Measurements from ENCODE around the gene ATP13A3. TPM values are rescaled to one million over a fixed set of nuclear protein-coding genes. Genes with fewer than 3 reads are reported as not detected.
A peak's percentile ranks its signal among the peaks of the same experiment; 100 is the strongest.

The ATP13A3 gene
- total RNA-seq, 1 experiment from 2014 or later = 264 TPM

DNA sequence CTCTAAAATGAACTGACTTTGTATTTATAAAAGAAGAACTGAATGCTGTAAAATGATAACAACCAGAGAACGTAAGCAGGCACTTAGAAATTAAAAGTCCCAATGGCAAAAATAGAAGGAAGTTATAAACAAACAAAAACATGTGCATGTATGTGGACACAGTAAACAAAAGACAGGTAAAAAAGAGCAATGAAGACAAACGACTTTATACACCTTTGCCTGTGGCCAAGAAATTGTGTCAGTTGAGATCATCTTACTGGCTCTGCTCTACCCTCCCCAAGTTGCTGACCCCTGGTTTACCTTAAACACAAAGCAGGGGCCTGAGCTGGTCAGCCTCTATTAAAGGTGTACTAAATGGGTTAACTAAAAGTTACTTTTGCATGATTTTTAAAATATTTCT is 46.0 kb downstream of the ATP13A3 start:
- no peak for DNase-seq (ENCODE audit: low spot score)

DNA sequence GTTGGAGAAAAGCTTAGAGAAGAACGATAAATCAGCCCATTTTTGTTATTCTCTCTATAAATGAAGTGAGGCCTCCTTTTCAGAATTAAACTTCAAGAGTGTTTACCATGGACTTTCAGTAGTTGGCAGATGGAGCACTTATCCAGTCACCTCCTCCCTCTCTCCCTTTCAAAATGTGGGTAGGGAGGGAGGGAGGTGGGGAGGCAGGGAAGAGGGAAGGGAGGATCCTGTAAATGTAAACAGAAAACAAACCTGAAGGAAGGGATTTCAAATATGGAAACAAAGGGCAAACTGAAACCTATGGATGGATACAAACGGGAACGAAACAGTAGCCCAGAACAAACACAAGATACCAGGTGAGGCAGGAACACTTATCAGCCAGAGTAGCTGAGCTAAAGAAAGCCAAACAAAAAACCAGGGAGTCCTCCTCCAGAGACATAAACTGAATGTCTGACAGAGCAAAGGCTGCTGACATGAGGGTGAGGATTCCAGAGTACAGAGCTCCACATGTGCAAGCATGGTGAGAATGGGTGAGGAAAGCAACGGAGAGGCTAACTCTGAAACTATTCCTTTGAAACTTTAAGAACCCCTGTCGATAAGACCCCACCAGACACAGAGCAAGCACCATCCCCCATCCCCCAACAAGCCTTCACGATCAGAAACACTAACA is 46.8 kb downstream of the ATP13A3 start:
- DNase-seq (ENCODE audit: low spot score) = no peak

DNA sequence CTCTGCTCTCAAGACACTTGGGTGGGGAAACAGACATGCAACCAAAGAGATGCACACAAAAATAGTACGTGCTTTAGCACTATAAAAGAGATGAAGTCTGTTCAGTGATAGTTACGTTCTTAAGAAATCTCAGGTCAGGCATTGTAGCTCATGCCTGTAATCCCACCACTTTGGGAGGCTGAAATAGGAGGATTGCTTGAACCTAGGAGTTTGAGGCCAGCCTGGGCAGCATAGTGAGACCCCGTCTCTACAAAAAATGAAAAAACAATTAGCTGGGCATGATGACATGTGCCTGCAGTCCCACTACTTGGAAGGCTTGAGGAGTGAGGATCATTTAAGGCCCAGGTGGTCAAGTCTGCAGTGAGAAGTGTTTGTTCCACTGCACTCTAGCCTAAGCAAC is 52.3 kb downstream of the ATP13A3 start:
- no peak for DNase-seq (ENCODE audit: low spot score)

DNA sequence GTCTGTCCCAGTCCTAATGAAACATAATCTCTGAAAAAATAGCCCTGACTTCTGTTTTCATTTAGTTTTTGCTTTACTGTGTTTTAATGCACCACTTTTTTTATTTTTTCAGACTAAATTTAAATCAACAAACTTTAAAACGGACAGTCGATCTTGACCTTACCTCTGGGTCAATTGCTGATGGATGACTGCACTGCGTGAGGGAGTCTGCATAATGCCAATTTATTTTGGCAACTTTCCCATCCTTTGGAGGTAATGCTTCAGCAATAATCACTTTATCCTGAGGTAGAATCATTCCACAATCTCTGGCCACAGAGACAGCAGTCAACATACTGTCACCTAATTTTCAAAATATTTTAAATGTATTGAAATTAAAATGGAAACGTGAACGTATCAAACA is 55.2 kb downstream of the ATP13A3 start:
- no peak for DNase-seq (ENCODE audit: low spot score)

DNA sequence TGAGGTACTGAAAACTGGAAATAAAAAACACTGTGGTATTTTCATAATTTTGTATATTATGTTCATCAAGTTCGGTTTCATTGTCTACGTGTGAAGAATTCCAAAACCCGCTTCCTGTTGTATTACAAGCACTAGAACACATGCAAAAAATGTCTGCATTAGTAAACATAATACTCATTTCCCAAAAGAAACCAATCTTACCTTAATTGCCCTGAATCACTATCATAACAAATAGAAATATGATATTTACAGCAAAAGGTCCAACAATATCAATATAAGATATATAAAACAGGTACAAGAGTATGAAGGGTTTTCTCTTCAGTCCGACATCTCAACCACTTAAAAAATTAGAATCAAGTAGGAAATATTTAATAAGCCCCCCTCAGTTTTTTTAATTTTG is 61.4 kb downstream of the ATP13A3 start:
- DNase-seq (ENCODE audit: low spot score) = no peak

DNA sequence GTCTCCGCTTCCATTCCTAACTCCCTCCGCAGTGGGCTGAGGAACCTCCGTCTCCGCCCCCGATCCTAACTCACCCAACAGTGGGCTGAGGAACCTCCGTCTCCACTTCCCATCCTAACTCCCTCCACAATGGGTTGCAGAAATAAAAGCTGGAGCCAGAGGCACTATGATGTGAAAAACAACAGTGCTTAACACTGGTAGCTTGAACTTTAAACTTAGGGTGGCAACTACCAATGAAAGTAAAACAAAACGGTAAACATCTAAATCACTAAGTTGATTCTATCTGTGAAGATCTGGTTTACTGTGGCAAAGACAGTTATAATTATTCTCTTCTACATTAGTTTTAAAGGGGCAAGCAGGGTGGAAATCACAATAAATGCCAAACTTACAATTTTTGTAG is 61.8 kb downstream of the ATP13A3 start:
- no peak for DNase-seq (ENCODE audit: low spot score)

DNA sequence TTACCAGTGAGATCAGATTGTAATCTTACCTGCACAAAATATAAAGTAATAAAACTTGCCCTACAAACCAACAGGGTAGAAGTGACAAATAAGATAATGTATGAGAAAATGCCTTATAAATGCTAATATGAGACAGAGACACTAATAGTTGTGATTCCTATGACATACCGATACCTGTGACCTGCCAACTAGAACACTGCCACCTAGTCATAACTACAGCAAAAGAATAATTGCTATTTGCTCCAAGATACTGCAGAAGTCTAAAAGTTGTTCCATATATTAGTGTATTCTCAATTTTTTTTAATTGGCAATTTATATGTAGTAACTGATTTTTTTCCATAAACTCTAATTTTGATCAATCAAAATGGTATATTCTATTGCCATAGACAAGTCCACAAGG is 62.4 kb downstream of the ATP13A3 start:
- no peak for DNase-seq (ENCODE audit: low spot score)

DNA sequence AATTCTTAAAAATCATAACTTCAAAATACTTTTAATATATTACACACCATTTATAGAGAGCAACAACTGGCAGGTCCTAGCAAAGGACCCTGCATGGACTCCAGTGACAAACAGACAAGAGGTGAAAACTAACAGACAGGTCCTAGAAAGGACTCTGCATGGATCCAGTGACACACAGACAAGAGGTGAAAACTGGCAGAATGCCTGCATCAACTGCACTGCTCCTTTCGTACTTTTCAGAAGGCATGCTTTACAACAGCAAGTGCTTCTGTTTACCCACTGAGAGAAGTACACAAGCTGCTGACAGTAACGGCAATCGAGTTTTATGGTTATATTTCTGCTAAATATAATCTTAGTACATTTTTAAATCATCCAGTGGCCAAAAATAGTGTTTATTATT is 63.5 kb downstream of the ATP13A3 start:
- DNase-seq (ENCODE audit: low spot score) = no peak

DNA sequence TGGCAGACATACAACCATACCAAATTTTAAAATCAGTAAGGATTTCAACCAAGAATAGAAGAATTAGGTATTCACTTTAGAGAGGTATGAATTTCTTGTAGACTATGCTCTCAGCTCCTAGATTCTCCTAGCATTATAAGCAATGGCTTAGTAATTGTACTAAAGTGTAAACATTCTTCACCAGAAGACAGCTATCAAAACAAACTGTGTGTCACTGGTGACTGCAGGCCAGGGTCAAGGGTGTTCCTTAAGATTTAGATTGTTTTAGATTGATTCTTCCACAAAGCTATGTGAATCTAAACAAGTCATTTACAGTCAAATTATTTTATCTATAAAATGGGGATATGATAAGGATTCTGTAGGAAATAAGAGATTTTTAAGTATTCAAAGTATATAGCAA is 64.6 kb downstream of the ATP13A3 start:
- DNase-seq (ENCODE audit: low spot score) = peak; percentile 21

DNA sequence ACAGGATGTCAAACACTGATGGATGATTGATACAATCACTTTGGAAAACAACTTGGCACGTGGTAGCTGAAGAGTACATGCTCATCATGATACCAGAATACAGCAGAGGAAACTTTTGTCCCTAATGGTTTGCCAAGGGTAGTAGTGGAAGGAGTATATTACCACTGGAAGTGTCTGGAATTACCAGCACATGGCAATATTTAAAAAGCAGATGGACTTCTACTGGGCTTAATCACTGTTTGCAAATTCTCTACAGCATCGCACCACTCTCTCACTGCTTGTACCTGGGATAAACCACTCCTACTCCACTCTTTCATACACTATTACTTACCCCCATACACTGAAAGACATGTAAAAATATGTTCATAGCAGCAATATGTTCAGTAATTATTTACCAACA is 68.1 kb downstream of the ATP13A3 start:
- DNase-seq (ENCODE audit: low spot score) = no peak

DNA sequence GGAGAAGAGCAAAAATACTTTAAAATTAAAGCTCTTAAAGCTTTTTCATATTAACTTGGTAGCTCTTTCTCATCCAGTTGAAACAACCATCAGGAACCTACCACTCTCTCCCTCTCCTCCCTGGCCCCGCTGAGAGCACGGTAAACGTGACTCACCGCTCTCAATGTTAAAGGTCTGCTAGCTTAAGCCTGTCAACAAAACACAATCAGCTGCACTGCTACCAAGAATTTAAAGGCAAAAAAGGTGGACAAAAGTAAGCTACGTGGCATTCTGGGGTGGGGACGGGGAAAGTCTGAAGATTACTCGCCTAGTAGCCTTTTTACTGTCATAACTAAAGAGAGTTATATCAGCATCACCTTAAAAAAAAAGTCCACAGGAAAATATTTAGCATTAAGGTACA is 79.4 kb downstream of the ATP13A3 start:
- DNase-seq (ENCODE audit: low spot score) = peak; percentile 56

DNA sequence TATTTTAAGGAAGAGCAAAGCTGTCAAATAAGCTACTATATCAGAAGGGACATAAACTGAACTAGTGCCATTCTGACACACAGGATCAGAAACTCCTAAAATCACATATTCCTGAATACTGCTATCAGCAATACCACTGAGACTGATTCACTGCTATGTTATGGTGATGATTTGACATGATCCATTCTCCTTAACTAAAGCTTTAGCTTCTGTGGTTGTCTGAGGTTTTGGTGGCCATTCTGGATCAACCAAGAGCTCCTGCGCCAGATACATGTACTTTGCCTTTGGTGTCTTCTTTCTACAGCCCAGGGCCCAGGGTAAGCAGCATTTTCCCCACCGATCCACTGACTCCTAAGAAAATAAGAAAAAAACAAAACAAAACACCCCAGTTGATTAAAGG is 81.0 kb downstream of the ATP13A3 start:
- no peak for DNase-seq (ENCODE audit: low spot score)

DNA sequence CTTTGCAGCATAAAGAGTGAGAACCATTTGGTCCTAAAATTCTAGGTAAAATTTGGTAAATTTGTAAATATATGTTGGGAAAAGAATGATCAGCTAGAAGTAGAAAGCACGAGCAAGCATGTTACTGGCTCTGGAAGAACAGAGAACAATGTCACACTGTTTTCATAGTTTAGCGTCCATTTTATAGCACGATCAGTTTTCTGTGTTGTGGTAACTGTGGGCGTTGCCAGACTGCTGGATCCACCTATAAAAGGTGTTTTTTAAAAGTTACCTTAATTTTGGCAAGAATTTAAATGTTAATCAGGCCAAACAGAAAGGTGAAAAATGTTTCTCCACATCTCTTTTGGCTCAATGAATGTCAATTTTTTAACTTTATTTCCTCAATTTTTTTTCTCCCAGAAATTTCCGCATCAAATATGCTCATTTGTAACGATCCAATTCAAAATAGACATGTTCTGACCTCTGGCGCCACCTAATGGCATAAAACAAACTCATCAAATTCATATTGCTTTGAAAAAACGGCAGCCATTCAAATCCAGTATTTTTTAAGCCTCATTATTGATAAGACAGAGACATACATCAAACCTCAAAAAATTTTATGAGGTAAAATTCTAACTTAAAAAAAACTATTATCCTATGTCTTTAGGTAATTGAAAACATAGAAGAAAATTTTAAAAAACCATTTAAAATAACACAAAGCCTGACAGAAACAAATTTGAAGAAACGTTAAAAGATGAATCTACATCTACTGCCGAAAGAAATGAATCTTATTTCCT is 82.2 kb downstream of the ATP13A3 start:
- DNase-seq (ENCODE audit: low spot score) = peak; percentile 49

DNA sequence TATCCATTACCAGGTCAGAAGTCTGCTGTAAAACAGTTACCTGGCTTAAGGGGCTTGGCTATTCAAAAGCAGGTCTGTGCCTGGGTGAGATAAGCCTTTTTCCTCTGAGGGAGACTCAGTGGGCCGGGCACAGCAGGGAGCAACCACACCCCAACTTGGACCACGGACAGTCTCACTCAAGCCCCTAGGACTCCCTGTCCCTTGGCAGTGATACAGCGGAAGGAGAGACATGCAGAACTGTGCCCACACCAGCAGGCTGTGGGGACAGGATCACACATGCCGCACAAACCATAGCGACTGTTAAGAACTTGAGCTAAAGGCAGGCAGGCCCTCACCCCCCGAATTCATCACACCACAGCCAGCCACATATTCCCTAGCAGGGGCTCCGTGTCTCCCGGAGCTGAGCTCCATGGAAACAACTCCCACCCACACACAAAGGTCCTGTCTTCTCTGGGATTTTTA is 84.9 kb downstream of the ATP13A3 start:
- DNase-seq (ENCODE audit: low spot score) = no peak

DNA sequence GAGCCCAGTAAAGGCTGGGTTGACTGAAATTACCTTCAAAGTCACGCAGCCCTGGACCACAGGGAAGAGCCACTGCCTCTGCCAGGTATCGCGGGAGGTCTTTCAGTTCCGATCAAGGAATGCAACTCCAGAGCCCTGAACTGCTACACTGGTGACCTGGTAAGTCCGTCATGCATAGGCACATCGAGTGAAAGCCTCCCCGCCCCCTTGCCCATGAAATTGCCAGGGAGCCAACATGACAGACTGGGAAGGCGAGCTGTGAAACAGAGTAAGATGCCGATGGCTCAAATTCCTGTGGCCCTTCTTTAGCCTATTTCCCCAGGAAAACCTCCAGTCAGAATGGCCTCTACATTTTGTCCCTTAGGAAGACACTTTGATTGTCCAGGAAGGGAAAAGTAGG is 85.5 kb downstream of the ATP13A3 start:
- DNase-seq (ENCODE audit: low spot score) = no peak

DNA sequence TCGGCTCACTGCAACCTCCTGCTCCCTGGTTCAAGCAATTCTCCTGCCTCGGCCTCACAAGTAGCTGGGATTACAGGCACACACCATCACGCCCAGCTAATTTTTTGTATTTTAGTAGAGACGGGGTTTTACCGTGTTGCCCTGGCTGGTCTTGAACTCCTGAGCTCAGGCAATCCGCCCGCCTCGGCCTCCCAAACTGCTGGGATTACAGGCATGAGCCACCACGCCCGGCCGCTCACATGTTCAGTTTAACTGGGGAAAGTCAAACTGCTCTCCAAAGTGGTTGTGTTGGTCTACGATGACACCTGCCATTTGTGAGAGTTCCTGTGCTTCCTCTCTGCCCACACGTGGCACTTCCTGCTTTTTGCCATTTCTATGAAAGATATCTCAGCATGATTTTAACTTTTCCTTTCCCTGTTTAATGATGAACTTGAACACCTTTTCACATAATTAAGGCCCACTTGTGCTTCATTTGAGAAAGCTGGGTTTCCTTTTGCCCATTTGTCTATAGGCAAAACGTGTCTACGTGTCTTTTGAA is 86.9 kb downstream of the ATP13A3 start:
- no peak for DNase-seq (ENCODE audit: low spot score)

DNA sequence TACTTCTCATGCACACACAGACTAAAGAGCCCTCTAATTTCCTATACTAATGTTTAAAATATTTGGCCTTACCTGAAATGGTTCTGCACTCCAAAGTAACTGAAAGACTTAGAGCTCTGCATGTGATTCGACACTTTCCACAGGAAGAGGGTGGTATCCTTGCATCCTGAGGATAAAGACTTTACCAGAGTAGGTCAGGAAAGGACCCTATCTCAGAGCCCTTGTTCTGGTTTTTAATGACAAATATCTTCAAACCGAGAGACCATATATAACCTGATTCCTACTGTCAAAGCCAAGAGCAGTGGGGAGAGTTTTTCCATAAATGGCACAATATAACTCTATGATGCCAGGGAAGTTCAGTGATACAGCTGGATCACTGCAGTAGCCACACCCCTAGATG is 87.6 kb downstream of the ATP13A3 start, which contains the start of gene GP5:
TSS of gene GP5 (minus strand) at position 101 of the 400 bp plus-strand sequence. CDS start 984 bp downstream, outside the sequence.
- DNase-seq (ENCODE audit: low spot score) = no peak

DNA sequence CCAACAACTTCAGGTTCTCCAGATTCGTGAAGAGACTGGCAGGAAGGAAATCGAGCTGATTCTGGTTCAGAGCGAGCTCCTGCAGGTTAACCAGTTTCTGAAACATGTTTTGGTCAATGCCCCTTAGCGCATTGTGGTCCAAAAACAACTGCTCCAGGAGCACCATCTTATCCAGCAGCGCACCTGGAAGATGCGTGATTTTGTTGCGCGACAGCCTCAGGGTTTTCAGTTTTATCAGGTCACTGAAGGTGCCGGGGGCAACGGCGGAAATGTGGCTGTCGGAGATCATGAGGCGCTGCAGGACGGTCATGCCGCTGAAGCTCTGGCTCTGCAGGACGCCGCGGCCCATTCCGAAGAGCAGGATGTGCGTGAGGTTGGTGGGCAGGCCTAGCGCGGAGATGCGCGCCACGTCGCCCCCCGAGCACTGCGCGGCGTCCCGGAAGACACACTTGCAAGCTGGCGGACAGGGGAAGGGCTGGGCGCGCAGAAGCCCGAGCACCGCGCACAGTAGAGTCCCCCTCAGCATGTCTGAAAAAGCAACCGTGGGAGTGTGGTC is 89.0 kb downstream of the ATP13A3 start:
- DNase-seq (ENCODE audit: low spot score) = no peak

DNA sequence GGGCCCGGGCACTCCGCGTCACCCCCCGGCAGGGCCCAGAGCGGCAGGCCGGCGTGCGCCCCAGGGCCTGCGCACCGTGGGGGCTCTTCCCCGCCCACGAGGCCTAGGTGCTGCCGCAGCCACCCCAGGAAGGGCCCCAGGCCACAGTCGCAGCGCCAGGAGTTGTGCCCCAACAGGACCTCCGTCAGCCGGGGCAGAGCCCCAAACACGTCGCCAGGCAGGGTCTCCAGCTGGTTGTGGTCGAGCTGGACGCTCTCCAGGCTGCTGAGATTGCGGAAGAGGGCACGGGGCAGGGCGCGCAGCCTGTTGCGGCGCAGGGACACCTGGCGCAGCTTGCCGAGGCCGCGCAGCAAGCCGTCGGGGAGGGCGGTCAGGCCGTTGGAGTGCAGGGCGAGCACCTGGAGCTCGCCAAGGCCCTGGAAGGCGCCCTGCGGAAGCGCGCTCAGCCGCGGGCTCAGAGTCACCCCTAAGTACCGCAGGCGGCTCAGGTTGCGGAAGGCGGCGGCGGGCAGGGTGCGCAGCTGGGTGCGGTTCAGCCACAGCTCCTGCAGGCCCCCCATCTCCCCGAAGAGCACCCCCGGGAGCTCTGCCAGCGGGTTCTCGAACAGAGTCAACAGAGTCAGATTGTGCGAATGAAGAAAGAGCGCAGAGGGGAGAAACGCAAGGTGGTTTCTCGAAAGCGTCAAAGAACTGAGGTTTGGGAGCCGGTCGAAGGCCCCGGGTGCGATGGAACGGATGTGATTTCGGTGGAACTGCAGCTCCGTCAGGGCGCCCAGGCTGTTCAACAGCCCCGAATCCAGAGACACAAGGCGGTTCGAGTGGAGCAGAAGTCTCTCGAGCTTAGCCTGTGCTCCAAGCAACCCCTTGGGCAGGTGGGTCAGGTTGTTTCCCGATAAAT is 89.7 kb downstream of the ATP13A3 start:
- no peak for DNase-seq (ENCODE audit: low spot score)

DNA sequence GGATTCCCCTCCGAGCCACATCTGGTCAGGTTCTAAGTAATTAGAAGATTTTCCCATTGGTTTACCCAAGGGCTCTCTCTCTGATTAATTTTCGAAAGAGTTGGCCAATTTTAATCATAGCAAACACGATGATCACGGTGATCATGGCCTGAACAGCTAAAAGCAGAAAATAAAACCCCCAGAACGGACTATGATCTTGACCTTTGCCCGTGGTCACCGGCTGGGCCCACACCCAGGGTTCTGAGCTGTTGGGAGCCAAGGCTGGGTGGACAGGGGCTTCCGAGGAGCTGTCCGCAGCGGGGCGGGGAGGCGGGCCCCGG is 90.3 kb downstream of the ATP13A3 start:
- no peak for DNase-seq (ENCODE audit: low spot score)

DNA sequence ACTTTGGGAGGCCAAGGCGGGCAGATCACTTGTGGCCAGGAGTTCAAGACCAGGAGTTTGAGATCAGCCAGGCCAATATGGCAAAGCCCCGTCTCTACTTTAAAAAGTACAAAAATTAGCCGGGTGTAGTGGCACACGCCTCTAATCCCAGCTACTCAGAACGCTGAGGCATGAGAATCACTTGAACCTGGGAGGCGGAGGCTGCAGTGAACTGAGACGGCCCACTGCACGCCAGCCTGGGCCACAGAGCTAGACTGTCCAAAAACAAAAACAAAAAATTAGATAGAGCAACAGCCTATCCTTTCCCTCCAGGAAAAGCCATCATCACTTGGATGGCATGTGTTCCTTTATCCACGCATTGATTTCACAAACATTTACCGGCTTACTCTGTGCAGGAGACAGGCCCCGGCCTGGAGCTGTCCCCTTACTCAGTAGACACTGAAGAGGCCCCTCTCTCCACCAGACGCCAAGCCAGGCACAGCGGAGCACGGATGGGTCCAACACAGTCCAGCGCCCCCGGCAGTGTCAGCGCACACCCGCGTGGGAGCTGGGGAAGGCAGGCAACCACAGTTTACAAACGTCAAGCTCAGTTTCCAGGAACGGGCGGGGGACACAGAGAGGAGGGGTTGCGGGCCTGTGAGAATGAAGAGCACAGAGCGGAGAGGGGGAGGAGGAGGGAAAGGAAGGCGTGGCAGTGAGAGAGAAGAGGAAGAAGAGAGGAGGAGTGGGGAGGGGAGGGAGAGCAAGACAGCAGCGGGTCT is 90.8 kb downstream of the ATP13A3 start:
- DNase-seq (ENCODE audit: low spot score) = no peak
